Stimulated activated CD4-positive, alpha-beta T cell treated with anti-CD3 and anti-CD28 coated beads, Interleukin-1b, Interleukin-23, amount 100 ng/mL, for 24 hours (primary cell): ENCODE results near the gene ZNF654.
"Not testable (repeated sequence)": the region's sequence is repeated elsewhere in the genome, so short reads cannot be mapped to it uniquely, and the experiment has no call there.

Experiments used
- DNase-seq, 4 experiments: peaks; one replicate each; pipeline ENCODE4 v3.0.0-alpha.2; 2020; ENCODE audit warnings: low read depth in 4 of 4, low spot score in 1 of 4

Gene ZNF654

DNA sequence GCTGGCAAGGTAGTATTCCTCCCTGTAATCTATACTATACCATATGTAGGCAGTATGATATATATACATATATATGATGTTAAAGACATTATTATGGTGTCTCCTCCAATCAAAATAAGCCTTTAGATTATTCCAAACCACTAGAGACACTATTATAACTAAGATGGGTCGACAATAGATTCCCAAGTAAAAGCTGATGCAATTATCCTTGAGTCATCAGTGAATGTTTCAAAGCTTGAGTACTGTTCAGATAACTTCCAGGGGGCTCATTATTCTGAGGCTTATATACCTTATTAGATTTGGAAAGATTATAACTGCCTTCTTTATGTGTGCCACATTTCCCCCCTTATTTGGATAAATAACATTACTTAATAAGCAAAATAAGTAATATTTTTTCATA is 78.8 kb downstream of the ZNF654 start:
- no peak for DNase-seq

DNA sequence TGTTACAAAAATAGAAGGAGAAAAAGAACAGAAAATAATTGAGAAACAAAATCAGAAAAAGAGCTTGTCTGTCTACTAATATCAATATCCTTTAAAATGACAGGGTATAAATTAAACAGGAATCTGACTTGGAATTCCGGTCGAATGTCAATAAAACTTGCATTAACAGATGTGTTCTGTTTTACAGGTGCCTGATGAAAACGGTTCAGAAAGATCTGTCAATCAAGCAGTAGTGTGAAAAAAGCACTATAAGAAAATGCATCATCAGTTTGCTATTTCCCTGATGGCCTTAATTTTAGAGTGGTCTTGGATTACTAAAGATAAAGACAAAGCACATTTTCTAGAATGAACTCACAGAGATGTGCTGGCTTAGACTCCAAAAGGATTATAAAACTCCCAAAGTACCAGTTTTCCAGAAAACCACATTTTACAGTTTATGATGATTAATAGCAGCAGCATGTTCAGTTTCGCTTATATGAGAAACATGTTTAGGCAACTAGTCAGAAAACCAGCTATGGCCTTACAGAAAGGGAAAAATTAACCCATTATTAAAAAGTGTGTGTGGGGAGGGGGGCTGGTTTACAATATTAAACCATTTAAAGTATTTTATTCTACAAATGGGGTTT is 82.5 kb downstream of the ZNF654 start:
- no peak for DNase-seq

DNA sequence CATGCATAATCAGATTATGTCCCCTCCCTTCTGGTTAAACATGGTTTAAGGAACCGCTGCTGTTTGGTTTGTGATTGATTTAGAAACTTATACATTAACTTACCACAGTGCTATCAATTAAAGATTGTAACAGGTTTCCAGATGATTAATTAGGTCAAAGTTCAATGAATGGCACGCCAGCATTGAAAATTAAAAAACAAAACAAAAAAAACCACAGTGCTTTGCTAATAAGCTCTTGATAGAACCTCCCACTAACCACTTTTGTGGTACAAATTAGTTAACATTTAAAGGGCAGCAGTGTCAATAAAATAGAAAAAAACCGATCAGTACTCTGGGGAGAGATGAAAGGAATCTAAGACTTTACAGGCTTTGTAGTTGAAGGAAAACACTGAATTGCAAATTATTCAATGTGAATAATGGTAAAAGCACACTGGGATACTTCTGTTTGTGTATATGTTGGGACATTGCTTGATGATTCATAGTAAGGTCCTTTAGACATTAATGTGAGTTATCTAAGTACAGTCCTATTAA is 83.1 kb downstream of the ZNF654 start:
- no peak for DNase-seq

DNA sequence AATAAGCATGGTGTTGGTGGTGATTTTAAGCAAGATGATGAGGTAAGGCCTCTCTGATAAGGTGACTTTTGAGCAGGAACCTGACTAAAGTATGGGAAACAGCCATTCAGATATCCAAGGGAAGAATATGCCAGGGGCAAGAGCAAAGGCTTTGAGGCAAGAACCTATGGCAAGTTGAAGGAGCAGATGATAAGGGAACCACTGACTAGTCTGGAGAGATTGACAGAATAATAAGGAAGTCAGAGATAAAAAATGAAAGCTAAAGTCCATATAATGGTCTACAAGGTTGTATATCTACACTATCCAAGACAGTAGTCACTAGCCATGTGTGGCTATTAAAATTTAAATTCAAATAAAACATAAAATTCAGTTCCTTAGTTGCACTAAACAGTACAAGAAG is 88.2 kb downstream of the ZNF654 start:
- no peak for DNase-seq

DNA sequence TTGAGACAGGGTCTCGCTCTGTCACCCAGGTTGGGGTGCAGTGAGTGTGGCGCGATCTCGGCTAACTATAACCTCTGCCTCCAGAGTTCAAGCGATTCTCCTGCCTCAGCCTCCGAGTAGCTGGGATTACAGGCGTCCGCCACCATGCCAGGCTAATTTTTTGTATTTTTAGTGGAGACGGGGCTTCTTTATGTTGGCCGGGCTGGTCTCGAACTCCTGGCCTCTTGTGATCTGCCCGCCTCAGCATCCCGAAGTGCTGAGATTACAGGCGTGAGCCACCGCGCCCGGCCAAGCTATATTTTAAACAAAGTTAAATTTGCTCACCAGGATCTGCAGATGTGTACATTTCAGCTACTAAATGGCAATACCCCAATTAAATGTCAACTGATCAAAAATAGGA is 89.6 kb downstream of the ZNF654 start:
- no peak for DNase-seq

DNA sequence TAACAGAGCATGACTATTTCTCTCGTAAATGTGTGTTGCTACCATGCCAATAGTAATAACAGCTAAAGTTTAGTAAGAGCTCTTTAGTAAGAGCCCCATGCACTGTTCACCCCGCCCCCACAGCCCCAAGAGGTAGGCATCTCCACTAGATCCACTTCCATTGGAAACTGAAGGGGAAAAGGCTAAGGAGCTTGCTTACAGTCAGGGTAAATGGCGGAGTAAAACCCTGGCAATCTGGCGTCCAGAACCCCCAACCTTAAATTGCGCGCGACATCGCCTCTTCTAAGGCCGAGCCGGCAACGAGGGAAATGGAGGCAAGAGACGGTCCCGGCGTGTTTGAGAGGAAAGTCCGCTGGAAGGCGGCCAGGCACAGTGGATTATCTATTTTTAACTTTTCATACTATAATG is 90.0 kb downstream of the ZNF654 start:
- peak in 2 of 4 experiments; percentile 20 to 37 for DNase-seq

DNA sequence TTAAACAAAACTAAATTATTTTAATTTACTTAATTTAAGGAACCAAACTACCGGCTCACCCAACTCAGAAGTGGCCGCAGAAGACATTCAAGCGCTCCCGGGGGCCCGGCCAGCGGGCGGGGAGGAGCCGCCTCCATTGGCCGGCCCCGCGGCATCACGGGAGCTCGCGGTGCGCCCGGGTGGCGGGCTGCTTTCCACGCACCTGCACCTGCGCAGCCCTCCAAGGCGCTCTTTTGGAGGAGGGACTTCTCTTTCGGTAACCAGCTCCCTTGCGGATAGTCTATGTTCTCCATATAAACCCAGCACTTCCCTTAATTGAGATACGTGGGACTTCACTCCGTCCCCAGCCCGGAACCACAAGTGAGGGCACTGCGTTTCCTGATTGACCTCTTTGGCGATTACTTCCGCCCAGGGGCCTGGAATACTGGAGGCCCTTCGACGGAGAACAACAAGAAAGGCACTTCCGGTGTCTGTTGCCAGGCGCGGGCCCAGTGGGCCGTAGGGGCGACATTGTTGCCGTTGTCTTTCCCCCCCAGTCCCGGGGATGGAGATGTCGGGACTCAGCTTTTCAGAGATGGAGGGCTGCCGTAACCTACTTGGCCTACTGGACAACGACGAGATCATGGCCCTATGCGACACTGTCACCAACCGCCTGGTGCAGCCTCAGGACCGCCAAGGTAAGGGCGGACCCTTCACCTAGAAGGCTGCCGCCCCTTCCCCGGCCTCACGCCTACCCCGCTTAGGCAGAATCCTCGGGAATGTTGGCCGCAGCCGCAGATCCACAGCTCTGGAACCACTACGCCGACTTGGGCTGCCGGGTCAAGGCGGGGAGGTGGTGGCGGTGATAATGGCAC is 90.7 kb downstream of the ZNF654 start, which contains the start of gene C3orf38:
Gene C3orf38 (plus strand): TSS at position 451 of the 854 bp plus-strand sequence. CDS start 94 bp downstream, at position 545.
- DNase-seq = peak; percentile 43 to 72 (median 64)

DNA sequence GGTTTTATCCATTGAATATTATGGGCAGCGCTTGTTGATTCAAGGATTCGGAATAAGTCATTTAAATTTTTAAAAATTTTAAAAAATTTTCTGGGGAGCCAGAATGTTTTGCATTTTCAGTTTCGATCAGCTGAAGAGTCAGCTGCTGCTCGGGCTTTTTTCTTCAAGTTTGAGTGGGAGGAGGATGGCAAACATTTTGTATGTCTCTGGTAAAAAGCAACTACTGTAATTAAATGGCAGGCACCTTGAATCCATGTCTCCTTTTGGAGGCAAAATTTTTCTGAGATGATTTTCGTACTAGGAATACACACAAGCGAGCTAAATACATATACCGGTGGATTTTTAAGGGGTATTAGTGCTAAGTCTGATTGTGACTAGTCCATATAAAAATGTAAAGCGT is 91.3 kb downstream of the ZNF654 start:
- peak in 1 of 4 experiments; percentile 0 for DNase-seq

DNA sequence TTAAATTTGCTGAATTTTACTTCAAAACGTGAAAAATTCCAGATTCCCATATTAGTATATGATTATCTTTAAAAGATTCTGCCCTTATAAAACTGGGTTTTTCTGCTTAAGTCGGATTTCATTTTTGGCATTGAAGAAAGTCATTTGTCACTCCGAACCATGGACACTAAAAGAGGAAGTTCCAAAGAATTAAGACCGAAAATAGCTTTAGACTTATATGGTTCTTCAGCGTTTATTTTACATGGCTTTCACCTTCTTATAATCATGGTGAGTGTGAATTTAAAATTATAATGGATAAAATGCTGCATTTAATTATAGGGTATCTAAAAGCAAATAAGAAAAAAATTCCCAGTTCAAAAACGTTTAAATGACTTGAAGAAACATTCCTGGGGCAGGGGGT is 91.8 kb downstream of the ZNF654 start:
- DNase-seq = no peak

DNA sequence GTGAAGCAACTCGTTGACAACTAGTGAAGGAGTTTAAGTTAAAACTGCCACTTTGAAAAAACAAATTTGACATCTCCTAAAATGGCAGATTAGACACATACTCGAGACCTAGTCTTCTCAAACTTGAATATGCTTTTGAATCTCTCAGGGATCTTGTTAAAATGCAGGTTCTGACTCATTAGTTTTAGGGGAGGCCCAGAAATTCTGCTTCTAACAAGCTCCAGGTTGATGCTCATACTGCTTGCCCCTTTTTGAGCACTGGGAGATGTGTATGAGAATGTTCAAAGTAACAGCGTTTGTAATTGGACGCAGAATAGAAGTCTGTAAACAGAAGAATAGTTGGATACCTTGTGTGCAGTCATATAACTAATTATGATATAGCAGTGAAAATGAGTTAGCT is 92.3 kb downstream of the ZNF654 start:
- DNase-seq = no peak

DNA sequence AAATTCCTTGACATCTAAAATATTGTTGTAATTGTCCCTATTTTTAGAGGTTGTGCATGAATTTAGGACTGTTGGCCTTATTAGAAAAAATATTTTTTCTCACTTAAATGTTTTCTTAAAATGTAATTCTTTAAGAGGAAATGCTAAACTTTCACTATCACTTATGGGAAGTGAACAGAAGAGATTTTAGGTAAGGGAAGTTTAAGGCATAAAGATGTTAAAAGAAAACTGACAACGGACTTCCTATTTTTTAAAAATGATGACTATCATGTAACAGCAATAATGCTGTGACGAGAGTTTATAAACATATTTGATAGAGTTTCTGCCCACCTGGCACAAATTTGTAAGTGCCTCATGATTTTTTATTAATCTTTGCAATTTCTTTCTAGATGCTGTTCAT is 93.8 kb downstream of the ZNF654 start:
- DNase-seq = no peak

DNA sequence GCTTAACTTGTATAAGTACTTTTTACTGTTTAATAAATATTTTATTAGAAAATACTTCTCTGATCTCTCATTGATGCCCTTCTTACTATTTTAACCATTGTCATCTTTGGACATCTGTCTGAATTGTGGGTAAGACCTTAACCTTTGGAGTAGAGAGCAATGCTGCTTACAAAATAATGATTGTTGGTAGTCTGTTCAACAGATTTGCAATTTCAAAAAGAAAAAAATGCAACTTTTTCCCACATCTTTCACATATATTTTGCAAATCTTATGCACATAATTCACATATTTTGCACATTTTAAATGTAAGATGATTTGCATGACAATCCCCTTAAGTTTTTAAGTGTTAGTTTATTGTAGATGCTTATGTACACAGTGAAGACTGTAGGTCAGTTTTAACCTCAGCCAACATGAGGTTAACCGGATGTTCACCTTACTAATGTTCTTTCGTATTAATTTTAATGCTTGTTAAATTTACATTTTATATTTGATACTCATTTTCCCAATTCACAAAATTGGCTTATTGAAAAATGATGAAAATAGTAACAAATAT is 107.4 kb downstream of the ZNF654 start:
- DNase-seq = no peak

DNA sequence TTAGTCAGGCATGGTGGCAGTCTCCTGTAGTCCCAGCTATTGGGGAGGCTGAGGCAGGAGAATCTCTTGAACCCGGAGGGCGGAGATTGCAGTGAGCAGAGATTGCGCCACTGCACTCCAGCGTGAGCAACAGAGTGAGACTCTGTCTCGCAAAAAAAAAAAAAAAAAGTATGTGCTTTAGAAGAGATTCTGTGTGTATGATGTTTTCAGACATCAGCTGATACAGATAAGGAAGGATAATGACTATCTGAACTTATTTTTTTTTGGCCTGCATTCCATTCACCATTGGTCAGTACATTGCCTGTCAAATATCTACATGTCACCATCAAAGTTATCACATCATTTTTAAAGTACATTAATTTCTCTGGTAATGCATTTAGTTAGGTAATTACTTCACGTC is 108.1 kb downstream of the ZNF654 start:
- no peak for DNase-seq

DNA sequence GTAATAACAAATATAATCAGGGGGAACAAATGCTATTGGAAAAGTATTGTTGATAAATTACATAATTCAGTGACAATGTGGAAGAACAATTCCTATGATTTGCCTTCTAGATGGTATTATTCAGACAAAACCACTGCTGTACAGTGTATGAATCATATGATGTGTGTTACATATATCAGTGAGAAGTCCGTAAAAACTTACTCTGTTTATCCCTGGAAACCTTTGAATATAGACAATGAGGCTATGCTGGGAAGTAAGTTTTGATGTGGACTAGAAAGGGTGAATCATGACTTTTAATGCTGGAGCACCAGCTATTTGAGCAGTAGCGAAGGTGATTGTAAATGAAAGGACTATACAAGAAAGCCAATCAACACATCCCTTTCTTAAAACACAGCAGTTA is 108.6 kb downstream of the ZNF654 start:
- no peak for DNase-seq

DNA sequence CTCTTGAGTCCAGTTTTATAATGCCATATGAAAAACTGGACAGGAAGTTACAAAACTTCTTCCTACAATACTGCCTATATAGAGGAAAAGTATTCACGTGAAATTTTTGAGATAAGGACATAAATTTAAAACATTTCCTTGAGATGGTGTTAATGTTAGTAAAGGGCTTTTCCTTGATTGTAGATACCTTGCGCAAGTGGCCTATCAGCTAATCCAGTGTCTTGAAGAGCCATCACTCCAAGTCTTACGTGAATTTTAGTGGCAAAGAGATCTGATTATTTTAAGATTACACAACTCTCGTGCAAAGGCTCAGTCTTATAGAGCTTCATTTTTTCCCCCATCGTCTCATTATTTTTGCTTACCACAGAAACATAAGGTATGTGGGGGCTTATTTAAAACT is 109.1 kb downstream of the ZNF654 start:
- no peak for DNase-seq

DNA sequence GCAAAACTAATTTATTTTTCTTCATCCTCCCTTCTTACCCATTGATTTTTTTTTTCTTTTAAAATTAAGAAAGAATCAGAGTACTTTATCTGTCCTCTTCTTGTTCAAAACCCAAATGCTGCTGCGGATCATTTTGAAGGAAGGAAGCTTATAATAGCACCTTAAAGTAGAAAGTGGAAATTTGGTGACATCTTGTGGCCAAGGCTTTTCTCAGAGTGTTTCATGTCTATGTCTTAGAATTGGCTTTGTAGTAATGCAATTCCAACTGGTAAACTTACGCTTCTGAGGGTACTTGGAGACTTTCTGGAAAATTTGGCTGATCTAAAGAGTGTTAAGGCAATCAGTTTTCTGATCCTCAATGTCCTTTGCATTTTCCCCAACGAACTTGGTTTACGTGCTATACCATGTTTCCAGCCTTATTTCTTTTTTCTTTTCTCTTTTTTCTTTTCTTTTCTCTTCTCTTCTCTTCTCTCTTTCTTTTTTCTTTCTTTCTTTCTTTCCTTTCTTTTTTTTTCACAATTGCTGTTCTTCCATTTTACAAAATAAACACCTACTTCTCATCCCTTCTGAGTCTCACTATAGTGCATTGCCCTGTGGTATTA is 121.4 kb downstream of the ZNF654 start:
- DNase-seq = no peak

DNA sequence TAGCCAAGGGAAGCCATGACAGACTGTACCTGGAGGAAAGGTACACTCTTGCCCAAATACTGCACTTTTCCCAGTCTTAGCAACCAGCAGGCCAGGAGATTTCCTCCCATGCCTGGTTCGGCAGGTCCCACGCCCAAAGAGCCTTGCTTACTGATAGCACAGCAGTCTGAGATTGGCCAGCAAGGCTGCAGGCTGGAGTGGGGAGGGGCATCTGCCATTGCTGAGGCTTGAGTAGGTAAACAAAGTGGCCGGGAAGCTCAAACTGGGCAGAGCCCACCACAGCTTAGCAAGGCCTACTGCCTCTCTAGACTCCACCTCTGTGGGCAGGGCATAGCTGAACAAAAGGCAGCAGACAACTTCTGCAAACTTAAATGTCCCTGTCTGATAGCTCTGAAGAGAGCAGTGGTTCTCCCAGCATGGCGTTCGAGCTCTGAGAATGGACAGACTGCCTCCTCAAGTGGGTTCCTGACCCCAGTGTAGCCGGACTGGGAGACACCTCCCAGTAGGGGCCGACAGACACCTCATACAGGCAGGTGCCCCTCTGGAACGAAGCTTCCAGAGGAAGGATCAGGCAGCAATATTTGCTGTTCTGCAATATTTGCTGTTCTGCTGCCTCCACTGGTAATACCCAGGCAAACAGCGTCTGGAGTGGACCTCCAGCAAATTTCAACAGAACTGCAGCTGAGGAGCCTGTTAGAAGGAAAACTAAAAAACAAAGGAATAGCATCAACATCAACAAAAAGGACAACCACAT is 123.3 kb downstream of the ZNF654 start:
- DNase-seq = not testable (repeated sequence)

DNA sequence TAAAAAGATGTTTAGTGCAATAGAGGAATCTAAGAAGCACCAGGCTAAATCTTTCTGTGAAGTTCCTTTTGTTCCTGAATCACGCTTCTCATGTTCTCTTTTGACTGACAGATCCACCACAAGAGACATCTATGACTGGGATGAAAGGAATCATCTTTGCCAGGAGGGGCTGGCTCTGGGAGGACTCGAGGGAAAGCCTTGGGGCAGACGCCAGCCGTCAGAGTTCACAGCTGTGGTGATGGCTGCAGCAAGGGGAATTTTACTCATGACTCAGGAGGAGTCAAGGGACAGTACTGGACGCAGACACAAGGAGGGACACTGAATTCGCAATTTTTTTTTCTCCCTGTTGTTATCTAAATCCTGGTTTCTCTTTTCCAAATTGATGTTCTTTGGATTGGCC is 129.4 kb downstream of the ZNF654 start:
- DNase-seq = no peak

DNA sequence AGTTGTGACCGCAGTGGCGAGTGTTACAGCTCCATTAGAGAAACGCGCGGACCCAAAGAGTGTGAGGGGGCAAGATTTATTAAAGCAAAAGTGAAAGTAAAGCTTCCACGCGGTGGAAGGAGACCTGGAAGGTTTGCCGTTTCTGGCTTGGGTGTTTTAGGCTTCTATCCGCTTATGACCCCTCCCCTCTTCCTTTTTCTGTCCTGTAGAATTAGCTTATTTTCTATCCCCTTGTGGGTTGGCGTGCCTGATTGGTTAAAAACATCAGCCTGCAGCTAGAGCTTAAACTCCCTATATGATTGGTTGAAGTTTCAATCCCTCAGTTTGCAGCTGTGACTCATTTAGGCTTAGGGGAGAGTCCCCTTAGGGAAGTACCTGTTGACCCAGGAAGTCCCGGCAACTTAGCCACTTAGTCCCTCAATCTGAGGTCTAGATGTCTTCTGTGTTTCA is 130.3 kb downstream of the ZNF654 start:
- DNase-seq = no peak

DNA sequence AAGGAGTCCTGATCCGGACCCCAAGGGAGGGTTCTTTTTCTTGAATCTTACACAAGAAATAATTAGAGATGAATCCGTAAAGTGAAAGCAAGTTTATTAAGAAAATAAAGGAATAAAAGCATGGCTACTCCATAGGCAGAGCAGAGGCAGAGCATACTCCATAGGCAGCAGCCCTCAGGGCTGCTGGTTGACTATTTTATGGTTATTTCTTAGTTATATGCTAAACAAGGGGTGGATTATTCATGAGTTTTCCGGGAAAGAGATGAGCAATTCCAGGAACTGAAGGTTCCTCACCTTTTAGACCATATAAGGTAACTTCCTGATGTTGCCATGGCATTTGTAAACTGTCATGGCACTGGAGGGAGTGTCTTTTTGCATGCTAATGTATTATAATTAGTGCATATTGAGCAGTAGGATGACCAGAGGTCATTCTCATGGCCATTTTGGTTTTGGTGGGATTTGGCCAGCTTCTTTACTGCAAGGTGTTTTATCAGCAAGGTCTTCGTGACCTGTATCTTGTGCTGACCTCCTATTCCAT is 132.9 kb downstream of the ZNF654 start:
- no peak for DNase-seq

DNA sequence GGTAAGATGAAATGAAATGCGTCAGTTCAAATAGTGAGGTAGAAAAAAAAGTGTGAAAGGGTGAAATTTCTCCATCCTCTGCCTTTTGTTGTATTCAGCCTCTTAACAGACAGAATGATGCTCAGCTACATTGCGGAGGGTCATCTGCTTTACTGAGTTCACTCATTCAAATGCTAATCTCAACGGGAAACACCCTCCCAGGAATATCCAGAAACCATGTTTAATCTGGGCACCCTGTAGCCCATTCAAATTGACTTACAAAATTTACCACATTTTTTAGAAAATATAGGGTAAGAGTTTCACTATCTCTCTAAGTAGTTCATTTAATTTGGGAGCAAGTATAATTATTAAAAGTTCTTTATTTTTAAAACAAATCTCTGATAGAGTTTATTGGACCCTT is 133.6 kb downstream of the ZNF654 start:
- no peak for DNase-seq
